Measurements from ENCODE around the gene SOX1. TPM values are rescaled to one million over a fixed set of nuclear protein-coding genes. Genes with fewer than 3 reads are reported as not detected.

SOX1 gene
- total and polyA plus RNA-seq, 10 of the 15 experiments (the other 5 are each of a cell fraction or from before 2014, with no cell fraction given): not detected

DNA sequence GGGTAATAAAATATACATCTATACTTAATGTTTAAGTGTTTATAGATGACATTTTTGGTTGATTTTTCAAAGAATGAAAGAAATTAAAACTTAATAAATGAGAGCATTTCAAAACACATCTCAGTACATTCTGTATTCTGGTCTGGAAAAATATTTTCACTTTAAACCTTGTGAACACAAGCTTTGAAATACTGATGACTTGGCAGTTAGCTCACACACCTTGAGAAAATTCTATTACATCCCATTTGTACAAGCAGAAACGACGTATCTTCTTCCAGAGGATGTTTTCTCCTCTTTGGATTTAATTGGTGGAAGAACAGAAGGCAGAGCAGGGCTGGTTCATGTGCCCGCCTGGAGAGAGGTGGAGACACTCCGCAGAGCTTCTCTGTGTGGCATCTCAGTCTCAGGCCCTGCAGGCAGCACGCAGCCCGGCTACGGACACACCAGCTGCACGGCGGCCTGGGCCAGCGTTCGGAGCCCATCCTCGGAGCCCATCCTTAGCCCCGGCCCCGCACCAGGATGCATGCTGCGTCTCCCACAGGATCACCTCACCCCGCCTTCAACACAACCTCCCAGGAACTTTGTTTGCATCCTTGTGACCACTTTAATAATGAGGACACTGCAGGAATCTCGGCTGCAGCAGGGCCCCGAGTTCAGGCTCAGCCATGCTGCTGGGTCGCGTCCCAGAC is 48.6 kb downstream of the SOX1 start:
- FAIRE-seq: no peak
- RAD21 ChIA-PET (ENCODE audit: unreplicated experiment): no interaction called here
- TF ChIP-seq NR2C2 (IDR thresholded peaks at IDR 0.05; ENCODE audit: borderline replicate concordance, control insufficient read depth, insufficient read length, low read depth) (no peak), SREBF1 (IDR thresholded peaks at IDR 0.05; ENCODE audit: low read length) (no peak), WRNIP1 (IDR thresholded peaks at IDR 0.05; ENCODE audit: borderline replicate concordance, low read depth, low read length) (no peak), SIN3A (IDR thresholded peaks at IDR 0.05; ENCODE audit: low read depth, low read length) (no peak), JUNB (IDR thresholded peaks at IDR 0.05) (no peak), KAT2A (conservative IDR thresholded peaks at IDR 0.05; ENCODE audit: control insufficient read depth, low read depth, low read length) (no peak), HDAC6 (IDR thresholded peaks at IDR 0.05; ENCODE audit: unreplicated experiment) (no peak), RELA (IDR thresholded peaks at IDR 0.05; ENCODE audit: borderline replicate concordance, partially characterized antibody) (no peak), MEF2B (IDR thresholded peaks at IDR 0.05; ENCODE audit: partially characterized antibody, poor library complexity, severe bottlenecking) (no peak), NRF1 (conservative IDR thresholded peaks at IDR 0.05; ENCODE audit: low read depth, low read length) (no peak)
- TF ChIP-seq, protein P1, sequence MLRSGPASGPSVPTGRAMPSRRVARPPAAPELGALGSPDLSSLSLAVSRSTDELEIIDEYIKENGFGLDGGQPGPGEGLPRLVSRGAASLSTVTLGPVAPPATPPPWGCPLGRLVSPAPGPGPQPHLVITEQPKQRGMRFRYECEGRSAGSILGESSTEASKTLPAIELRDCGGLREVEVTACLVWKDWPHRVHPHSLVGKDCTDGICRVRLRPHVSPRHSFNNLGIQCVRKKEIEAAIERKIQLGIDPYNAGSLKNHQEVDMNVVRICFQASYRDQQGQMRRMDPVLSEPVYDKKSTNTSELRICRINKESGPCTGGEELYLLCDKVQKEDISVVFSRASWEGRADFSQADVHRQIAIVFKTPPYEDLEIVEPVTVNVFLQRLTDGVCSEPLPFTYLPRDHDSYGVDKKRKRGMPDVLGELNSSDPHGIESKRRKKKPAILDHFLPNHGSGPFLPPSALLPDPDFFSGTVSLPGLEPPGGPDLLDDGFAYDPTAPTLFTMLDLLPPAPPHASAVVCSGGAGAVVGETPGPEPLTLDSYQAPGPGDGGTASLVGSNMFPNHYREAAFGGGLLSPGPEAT (IDR thresholded peaks at IDR 0.05; ENCODE audit: low read depth): no peak
- TF ChIP-seq, protein P2, sequence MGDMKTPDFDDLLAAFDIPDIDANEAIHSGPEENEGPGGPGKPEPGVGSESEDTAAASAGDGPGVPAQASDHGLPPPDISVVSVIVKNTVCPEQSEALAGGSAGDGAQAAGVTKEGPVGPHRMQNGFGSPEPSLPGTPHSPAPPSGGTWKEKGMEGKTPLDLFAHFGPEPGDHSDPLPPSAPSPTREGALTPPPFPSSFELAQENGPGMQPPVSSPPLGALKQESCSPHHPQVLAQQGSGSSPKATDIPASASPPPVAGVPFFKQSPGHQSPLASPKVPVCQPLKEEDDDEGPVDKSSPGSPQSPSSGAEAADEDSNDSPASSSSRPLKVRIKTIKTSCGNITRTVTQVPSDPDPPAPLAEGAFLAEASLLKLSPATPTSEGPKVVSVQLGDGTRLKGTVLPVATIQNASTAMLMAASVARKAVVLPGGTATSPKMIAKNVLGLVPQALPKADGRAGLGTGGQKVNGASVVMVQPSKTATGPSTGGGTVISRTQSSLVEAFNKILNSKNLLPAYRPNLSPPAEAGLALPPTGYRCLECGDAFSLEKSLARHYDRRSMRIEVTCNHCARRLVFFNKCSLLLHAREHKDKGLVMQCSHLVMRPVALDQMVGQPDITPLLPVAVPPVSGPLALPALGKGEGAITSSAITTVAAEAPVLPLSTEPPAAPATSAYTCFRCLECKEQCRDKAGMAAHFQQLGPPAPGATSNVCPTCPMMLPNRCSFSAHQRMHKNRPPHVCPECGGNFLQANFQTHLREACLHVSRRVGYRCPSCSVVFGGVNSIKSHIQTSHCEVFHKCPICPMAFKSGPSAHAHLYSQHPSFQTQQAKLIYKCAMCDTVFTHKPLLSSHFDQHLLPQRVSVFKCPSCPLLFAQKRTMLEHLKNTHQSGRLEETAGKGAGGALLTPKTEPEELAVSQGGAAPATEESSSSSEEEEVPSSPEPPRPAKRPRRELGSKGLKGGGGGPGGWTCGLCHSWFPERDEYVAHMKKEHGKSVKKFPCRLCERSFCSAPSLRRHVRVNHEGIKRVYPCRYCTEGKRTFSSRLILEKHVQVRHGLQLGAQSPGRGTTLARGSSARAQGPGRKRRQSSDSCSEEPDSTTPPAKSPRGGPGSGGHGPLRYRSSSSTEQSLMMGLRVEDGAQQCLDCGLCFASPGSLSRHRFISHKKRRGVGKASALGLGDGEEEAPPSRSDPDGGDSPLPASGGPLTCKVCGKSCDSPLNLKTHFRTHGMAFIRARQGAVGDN (IDR thresholded peaks at IDR 0.05): no peak
- TF ChIP-seq, protein P3, sequence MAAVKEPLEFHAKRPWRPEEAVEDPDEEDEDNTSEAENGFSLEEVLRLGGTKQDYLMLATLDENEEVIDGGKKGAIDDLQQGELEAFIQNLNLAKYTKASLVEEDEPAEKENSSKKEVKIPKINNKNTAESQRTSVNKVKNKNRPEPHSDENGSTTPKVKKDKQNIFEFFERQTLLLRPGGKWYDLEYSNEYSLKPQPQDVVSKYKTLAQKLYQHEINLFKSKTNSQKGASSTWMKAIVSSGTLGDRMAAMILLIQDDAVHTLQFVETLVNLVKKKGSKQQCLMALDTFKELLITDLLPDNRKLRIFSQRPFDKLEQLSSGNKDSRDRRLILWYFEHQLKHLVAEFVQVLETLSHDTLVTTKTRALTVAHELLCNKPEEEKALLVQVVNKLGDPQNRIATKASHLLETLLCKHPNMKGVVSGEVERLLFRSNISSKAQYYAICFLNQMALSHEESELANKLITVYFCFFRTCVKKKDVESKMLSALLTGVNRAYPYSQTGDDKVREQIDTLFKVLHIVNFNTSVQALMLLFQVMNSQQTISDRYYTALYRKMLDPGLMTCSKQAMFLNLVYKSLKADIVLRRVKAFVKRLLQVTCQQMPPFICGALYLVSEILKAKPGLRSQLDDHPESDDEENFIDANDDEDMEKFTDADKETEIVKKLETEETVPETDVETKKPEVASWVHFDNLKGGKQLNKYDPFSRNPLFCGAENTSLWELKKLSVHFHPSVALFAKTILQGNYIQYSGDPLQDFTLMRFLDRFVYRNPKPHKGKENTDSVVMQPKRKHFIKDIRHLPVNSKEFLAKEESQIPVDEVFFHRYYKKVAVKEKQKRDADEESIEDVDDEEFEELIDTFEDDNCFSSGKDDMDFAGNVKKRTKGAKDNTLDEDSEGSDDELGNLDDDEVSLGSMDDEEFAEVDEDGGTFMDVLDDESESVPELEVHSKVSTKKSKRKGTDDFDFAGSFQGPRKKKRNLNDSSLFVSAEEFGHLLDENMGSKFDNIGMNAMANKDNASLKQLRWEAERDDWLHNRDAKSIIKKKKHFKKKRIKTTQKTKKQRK (IDR thresholded peaks at IDR 0.05; ENCODE audit: low read depth, low read length): no peak
- TF ChIP-seq, protein P4, sequence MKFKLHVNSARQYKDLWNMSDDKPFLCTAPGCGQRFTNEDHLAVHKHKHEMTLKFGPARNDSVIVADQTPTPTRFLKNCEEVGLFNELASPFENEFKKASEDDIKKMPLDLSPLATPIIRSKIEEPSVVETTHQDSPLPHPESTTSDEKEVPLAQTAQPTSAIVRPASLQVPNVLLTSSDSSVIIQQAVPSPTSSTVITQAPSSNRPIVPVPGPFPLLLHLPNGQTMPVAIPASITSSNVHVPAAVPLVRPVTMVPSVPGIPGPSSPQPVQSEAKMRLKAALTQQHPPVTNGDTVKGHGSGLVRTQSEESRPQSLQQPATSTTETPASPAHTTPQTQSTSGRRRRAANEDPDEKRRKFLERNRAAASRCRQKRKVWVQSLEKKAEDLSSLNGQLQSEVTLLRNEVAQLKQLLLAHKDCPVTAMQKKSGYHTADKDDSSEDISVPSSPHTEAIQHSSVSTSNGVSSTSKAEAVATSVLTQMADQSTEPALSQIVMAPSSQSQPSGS (IDR thresholded peaks at IDR 0.05; ENCODE audit: low read length): no peak

More for the DNA sequence above, 48.6 kb downstream of the SOX1 start:
- BruUV-seq (replicated peaks): no TSS peak
- H3K27me3 ChIP-seq (replicated peaks in 1 of 2; ENCODE audit: control insufficient read depth in 2 of 2, insufficient read depth in 2 of 2, low read length in 1 of 2): no peaks in the 10 kb centered on the region
- H3K9ac ChIP-seq (ENCODE audit: control insufficient read depth, insufficient read depth, low read length): no peak overlapping the region
- intact Hi-C loops (cut with micrococcal nuclease; ENCODE audit: unreplicated experiment) (no loop called here), in situ Hi-C loops (cut with MboI) (no loop called here)
- H3K4me1 ChIP-seq (ENCODE audit: control insufficient read depth, insufficient read depth, low read length): no peaks in the 10 kb centered on the region
- SMC1A ChIA-PET (ENCODE audit: uncharacterized antibody, unreplicated experiment): no interaction called here
- no peak overlapping the region for H2AFZ ChIP-seq (ENCODE audit: control insufficient read depth, low read depth, low read length)
- no peaks in the 10 kb centered on the region for H4K20me1 ChIP-seq (ENCODE audit: control insufficient read depth, insufficient read depth)
- no peak overlapping the region for H3K4me3 ChIP-seq
- H3K4me2 ChIP-seq (ENCODE audit: control insufficient read depth, insufficient read depth): no peak overlapping the region
- ATAC-seq (no peak), DNase-seq (ENCODE audit: low read depth, low spot score) (no peak)
- H3K79me2 ChIP-seq (ENCODE audit: control insufficient read depth, insufficient read depth, low read length): no peaks in the 10 kb centered on the region
- no peaks in the 10 kb centered on the region for H3K36me3 ChIP-seq (ENCODE audit: control insufficient read depth in 2 of 2, insufficient read depth in 2 of 2, low read length in 1 of 2)
- CTCF ChIA-PET: no interaction called here
- WGBS (ENCODE audit: insufficient coverage, insufficient replicate concordance, low lambda C conversion rate, missing lambda C conversion rate): 36% methylated on average over 20 of the region's 20 CpGs
- H3K27ac ChIP-seq (ENCODE audit: control insufficient read depth, insufficient read depth): no peak overlapping the region
- no peaks in the 10 kb centered on the region; the same call in 2 of the 3 replicates for H3K9me3 ChIP-seq (replicated peaks; ENCODE audit: control insufficient read depth, insufficient read depth, low read length)
- POLR2A ChIA-PET: no interaction called here
